Muscle of leg (tissue), 11 donors: ENCODE measurements around the gene SYT14. TPM values are rescaled to one million over a fixed set of nuclear protein-coding genes. Genes with fewer than 3 reads are reported as not detected.

Source experiments
- DNase-seq: peaks from one replicate; pipeline ENCODE4 v3.0.0; 2013
- H3K27ac ChIP-seq: one replicate; pipeline ENCODE4 v1.5.1; 2013; ENCODE audit warnings: mild to moderate bottlenecking, low read length, control low read depth
- H3K27me3 ChIP-seq: one replicate; pipeline ENCODE4 v1.6.1; 2013; ENCODE audit warnings: low read length; ENCODE audit not compliant: control insufficient read depth, insufficient read depth
- H3K36me3 ChIP-seq: one replicate; pipeline ENCODE4 v1.6.1; 2013; ENCODE audit warnings: low read length; ENCODE audit not compliant: control insufficient read depth, insufficient read depth
- H3K4me1 ChIP-seq: one replicate; pipeline ENCODE4 v1.6.1; 2013; ENCODE audit warnings: low read length; ENCODE audit not compliant: control insufficient read depth, insufficient read depth
- H3K4me3 ChIP-seq: one replicate; pipeline ENCODE4 v1.5.1; 2013; ENCODE audit warnings: low read length, control low read depth
- H3K9me3 ChIP-seq: replicated peaks from 2 replicates; pipeline ENCODE4 v1.6.1; 2013; ENCODE audit warnings: low read depth, low read length; ENCODE audit not compliant: control insufficient read depth
- WGBS: methylation state at CpG from one replicate; pipeline ENCODE4 v1.1.5; 2013; ENCODE audit warnings: missing lambda C conversion rate; ENCODE audit not compliant: insufficient coverage; 5-methylcytosine and 5-hydroxymethylcytosine counted together
- polyA plus RNA-seq, 8 donors: library from polyadenylated mRNA; unstranded; fragments of 120-200 nt; gene quantifications; one replicate each; pipeline versions ENCODE4 v1.2.1 to v1.2.3, GENCODE V29; 2013; ENCODE audit warnings: inconsistent platforms in 1 of 8, low replicate concordance in 1 of 8; ENCODE audit not compliant: insufficient read length in 8 of 8, insufficient read depth in 1 of 8
- total RNA-seq: library from RNA; stranded (reverse); fragments of 120-200 nt; gene quantifications from one replicate; pipeline ENCODE4 v1.2.4, GENCODE V29; 2013

The SYT14 gene
- total and polyA plus RNA-seq, 9 donors = 0.57 to 3.0 (median 1.3) TPM

DNA sequence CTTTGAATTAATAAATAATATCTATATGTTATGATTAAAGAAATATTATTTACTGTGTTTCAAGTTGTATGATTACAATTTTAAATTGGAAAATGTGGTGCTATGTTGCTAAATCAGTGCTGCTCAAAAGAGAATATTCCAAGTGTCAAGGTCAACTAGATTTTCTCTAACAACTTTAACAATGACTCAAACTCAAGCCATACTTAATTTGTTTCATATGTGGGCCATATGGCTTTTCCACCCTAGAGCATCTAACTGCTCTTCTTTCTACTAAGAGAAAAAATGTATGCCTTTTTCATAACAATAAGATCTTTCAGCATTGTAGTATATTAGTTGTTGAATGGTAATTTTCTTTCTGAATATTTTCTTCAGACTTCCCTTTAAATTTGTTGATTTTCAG, 8.3 kb upstream of the SYT14 start:
- no peak for DNase-seq
- Histone ChIP-seq H3K4me3 (no peak overlapping the region), H3K36me3 (no peaks in the 10 kb centered on the region), H3K27ac (no peak overlapping the region), H3K4me1 (no peaks in the 10 kb centered on the region), H3K9me3 (no peaks in the 10 kb centered on the region), H3K27me3 (no peaks in the 10 kb centered on the region)

DNA sequence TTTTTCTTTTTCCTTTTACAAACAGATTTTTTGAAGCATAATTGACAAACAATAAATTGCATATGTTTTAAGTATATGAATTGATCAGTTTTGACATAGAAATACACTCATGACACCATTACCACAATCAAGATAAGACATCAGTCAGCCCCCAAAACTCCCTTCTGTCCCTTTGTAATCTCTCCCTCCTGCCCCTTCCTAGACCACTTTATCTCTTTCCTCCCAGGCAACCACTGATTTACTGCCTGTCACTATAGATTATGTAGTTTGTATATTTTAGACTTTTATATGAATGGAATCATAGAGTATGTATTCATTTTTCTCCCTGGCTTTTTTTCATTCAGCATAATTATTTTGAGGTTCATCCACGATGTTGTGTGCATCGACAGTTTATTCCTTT, 6.9 kb upstream of the SYT14 start:
- H3K27me3 ChIP-seq = no peaks in the 10 kb centered on the region
- WGBS = no CpG with 5 or more reads among the region's 2 CpGs

DNA sequence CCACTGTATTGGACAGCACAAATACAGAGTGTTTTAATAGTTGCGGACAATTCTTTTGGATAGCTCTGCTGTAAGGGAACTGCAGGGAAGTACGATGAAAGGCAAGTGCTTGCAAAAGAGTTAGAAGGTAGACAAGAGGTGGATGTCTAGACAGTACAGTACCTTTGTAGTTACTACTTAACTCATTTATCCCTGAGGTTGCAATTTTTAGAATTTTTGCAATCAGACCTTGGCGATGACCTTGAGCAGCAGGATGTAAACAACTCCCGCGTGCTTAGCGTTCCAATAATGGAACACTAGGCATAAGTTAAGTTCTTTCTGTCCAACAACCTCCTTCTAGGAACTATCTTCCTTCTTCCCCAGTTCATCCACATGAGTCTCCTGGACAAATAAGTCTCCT, 1.9 kb upstream of the SYT14 start:
- DNase-seq = no peak
- Histone ChIP-seq H3K9me3 (no peaks in the 10 kb centered on the region), H3K4me3 (no peak overlapping the region), H3K27me3 (peaks cover 6% of the 10 kb centered on the region), H3K27ac (no peak overlapping the region), H3K36me3 (no peaks in the 10 kb centered on the region), H3K4me1 (no peaks in the 10 kb centered on the region)
- 100% methylated on average over 1 of the region's 6 CpGs for WGBS

More for the DNA sequence above, 6.9 kb upstream of the SYT14 start:
- Histone ChIP-seq H3K4me1 (no peaks in the 10 kb centered on the region), H3K4me3 (no peak overlapping the region), H3K36me3 (no peaks in the 10 kb centered on the region), H3K9me3 (no peaks in the 10 kb centered on the region), H3K27ac (no peak overlapping the region)
- DNase-seq = no peak

DNA sequence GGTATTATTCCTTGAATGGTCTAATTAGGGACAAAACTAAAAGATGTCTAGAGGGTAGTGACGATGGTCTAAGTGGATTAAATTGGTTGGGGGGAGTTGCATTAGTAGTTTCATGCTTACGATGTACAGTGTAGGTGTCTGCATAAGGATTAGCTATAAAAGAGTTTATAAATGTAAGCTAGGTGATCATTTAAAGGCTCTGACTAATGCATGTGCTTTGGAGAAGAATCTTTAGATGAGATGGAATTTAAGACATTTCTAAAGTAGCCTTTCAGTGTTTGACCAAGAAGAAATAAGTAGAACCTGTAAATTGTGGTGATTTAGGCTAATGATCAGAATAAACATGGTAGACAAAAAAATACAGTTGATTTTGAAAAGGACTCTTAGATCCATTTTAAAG, 7.4 kb downstream of the SYT14 start:
- H3K4me1 ChIP-seq = no peaks in the 10 kb centered on the region

DNA sequence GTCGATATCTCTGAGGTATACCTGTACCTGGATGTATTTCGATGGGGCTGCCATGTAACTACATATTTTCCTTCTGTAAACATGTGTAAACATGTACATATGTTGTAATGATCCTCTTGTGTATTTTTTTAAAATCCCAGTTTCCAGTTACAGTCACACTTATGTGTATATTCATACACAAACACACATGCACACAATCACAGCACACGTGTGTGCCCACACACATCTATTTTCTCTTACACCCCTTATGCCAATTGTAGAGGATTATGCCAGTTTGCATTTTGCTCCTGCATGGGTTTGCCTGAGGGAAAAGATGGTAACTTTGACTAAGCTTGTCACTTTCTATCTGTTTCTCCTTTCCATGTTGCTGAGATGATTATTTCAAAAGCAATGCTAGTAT, 10.1 kb downstream of the SYT14 start:
- no peak overlapping the region for H3K4me3 ChIP-seq
- no peaks in the 10 kb centered on the region for H3K4me1 ChIP-seq
- WGBS = no CpG with 5 or more reads among the region's 3 CpGs
- H3K36me3 ChIP-seq = no peaks in the 10 kb centered on the region
- no peak for DNase-seq
- no peaks in the 10 kb centered on the region for H3K9me3 ChIP-seq
- H3K27me3 ChIP-seq = no peaks in the 10 kb centered on the region
- no peak overlapping the region for H3K27ac ChIP-seq

More for the DNA sequence above, 7.4 kb downstream of the SYT14 start:
- 68% methylated on average over 2 of the region's 2 CpGs for WGBS
- Histone ChIP-seq H3K36me3 (no peaks in the 10 kb centered on the region), H3K4me3 (no peak overlapping the region), H3K27me3 (no peaks in the 10 kb centered on the region), H3K9me3 (no peaks in the 10 kb centered on the region), H3K27ac (no peak overlapping the region)
- no peak for DNase-seq

DNA sequence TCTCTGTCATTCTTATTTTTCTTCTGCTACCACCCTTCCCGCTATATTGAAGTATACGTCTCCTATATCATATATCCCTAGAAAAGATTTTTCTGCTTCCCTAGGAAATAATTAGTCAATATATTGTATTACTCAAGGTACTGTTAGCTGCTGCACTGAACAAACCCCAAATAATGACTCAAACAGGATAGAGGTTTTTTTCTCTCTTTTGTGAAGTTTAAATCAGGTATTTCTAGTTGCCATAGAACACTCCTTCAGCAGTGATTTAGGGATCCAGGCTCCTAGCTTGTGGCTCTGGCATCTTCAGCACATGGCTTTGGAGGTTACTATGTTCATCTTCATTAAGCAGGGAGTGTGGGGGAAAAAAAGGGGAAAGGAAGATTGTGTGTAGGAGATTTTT, 18.1 kb downstream of the SYT14 start:
- no peak for DNase-seq
- H3K27me3 ChIP-seq = no peaks in the 10 kb centered on the region
- no peaks in the 10 kb centered on the region for H3K4me1 ChIP-seq
- no peaks in the 10 kb centered on the region for H3K9me3 ChIP-seq
- no peak overlapping the region for H3K4me3 ChIP-seq
- WGBS = no CpG with 5 or more reads among the region's 2 CpGs
- H3K27ac ChIP-seq = no peak overlapping the region
- no peaks in the 10 kb centered on the region for H3K36me3 ChIP-seq

DNA sequence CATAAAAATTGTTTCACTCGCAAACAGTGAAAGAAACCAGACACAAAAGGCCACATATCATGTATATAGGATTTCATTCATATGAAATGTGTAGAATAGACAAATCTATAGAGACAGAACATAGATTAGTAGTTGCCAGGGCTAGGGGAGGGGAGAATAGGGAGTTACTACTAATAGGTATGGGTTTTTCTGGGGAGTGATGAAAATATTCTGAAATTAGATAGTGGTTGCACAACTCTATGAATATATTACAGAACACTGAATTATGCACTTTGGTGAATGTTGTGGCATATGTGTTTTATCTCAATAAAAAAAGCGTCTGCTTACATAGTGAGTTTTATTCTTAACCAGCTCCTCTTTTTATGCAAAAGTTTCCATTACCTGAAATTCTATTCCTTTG, 21.6 kb downstream of the SYT14 start:
- Histone ChIP-seq H3K27me3 (no peaks in the 10 kb centered on the region), H3K27ac (no peak overlapping the region), H3K4me3 (no peak overlapping the region), H3K9me3 (no peaks in the 10 kb centered on the region), H3K36me3 (no peaks in the 10 kb centered on the region), H3K4me1 (no peaks in the 10 kb centered on the region)
- DNase-seq = no peak
- WGBS = no CpG with 5 or more reads among the region's 2 CpGs

DNA sequence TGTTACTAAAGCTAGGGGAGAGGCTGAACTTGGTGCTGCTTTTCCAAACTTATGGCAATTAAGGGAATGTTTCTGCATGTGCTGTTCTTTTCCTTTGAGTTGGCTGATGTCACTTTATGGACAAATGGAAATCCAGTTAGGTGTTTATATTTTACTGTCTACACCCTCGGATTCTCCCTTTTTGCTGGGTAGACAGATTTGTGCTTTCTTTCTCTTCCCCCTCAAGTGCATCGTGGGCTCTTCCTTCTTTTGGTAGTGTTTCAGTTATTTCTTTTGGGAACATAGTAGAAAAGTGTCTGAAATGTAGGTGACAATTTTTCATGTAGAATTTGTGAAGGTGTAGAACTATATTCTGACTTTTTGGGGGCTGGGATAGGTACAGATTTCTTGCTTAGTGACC, 22.9 kb downstream of the SYT14 start:
- Histone ChIP-seq H3K9me3 (no peaks in the 10 kb centered on the region), H3K27me3 (no peaks in the 10 kb centered on the region), H3K4me1 (no peaks in the 10 kb centered on the region), H3K36me3 (no peaks in the 10 kb centered on the region), H3K4me3 (no peak overlapping the region), H3K27ac (no peak overlapping the region)
- DNase-seq = no peak
- no CpG with 5 or more reads among the region's 2 CpGs for WGBS

DNA sequence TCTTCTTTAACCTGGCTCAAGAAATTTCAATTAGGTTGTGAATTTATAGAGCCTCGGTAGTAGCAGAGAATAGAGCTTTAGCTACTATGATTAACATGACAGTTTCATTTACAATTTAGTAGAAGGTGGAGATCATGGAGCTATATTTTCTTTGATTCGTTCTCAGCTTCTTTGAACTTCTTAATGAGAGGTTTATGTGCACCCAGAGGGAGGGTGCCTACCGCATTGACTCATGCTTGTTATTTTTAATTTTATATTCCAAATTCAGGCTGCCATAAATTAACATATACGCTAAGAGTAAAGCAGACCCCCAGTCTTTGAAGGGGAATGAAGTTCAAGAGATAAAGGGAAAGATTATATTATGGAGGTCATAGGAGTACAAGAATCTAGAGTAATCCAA, 24.4 kb downstream of the SYT14 start:
- no peak for DNase-seq
- no CpG with 5 or more reads among the region's 4 CpGs for WGBS
- Histone ChIP-seq H3K27ac (no peak overlapping the region), H3K27me3 (no peaks in the 10 kb centered on the region), H3K9me3 (no peaks in the 10 kb centered on the region), H3K4me1 (no peaks in the 10 kb centered on the region), H3K4me3 (no peak overlapping the region), H3K36me3 (no peaks in the 10 kb centered on the region)

DNA sequence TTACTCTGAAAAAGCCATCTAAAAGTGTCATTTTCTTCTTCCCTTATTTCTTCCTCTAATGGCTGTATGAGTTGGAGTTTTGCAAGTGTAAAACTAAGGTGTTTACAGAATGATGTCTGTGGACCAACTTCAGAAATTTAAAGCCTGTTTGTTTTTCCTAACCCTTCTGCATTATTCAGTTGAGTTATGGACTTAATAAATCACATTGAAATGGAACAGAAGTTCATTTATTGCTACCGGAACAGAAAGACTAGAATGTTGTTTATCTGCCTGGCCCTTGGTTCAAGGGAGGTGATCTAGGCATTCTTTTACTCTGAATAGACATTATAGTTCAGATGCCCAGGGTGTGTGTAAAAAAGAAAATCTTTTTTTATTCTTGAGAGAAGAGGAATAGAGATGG, 24.8 kb downstream of the SYT14 start:
- DNase-seq = no peak
- Histone ChIP-seq H3K36me3 (no peaks in the 10 kb centered on the region), H3K27ac (no peak overlapping the region), H3K27me3 (no peaks in the 10 kb centered on the region), H3K4me1 (no peaks in the 10 kb centered on the region), H3K4me3 (no peak overlapping the region), H3K9me3 (no peaks in the 10 kb centered on the region)
- no CpG with 5 or more reads among the region's 1 CpG for WGBS

DNA sequence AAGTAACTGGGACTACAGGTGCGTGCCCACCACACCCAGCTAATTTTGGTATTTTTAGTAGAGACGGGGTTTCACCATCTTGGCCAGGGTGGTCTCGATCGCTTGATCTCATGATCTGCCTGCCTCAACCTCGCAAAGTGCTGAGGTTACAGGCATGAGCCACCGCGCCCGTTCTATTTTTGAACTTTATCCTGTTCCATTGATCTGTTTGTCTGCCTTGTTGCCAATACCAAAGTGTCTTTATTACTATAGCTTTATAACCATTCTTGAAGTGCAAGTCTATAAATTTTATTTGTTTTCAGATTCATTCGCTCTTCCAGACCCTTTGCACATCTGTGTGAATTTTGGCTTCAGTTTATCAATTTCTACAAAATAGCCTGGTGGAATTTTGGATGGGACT, 28.0 kb downstream of the SYT14 start:
- WGBS = 96% methylated on average over 4 of the region's 9 CpGs
- Histone ChIP-seq H3K27me3 (no peaks in the 10 kb centered on the region), H3K9me3 (no peaks in the 10 kb centered on the region), H3K4me1 (no peaks in the 10 kb centered on the region), H3K27ac (no peak overlapping the region), H3K4me3 (no peak overlapping the region), H3K36me3 (no peaks in the 10 kb centered on the region)
- no peak for DNase-seq
